Thoracic aorta (tissue), 2 donors: Measurements from ENCODE around the gene EIF4G3. TPM values are rescaled to one million over a fixed set of nuclear protein-coding genes. Genes with fewer than 3 reads are reported as not detected.

Experiments
- ATAC-seq: fragments of 150-250 bp; one replicate; pipeline ENCODE4 v1.8.0; 2017; ENCODE audit warnings: low read depth; ENCODE audit not compliant: insufficient number of reproducible peaks, low FRiP score
- DNase-seq: peaks from one replicate; pipeline ENCODE4 v3.0.0-alpha.2; 2020; ENCODE audit warnings: low spot score
- H3K27ac ChIP-seq, 2 donors: fragments of 200-600 bp; sonication (generic); 1 replicate in 1 of 2; 2 replicates in 1 of 2; pipeline ENCODE4 v1.5.1; 2016; ENCODE audit warnings: mild to moderate bottlenecking in 2 of 2, moderate library complexity in 2 of 2
- H3K27me3 ChIP-seq: fragments of 200-600 bp; sonication (generic); replicated peaks from 2 replicates; pipeline ENCODE4 v1.6.0; 2016; ENCODE audit warnings: mild to moderate bottlenecking; ENCODE audit not compliant: insufficient read depth
- H3K36me3 ChIP-seq: fragments of 200-600 bp; sonication (generic); one replicate; pipeline ENCODE4 v1.5.1; 2016
- H3K4me1 ChIP-seq, 2 donors: fragments of 200-600 bp; sonication (generic); 1 replicate in 1 of 2; 2 replicates in 1 of 2; pipeline versions ENCODE4 v1.5.1 to v1.6.0; 2016; ENCODE audit warnings: low read depth in 2 of 2, mild to moderate bottlenecking in 1 of 2; ENCODE audit not compliant: control insufficient read depth in 1 of 2
- H3K4me3 ChIP-seq: fragments of 200-600 bp; sonication (generic); 2 replicates; pipeline ENCODE4 v1.5.1; 2016; ENCODE audit warnings: mild to moderate bottlenecking
- H3K9me3 ChIP-seq: fragments of 200-600 bp; sonication (generic); 2 replicates; pipeline ENCODE4 v1.5.1; 2016
- CTCF ChIP-seq: fragments of 200-600 bp; sonication (generic); IDR thresholded peaks from one replicate; pipeline ENCODE4 v1.5.1; 2019; ENCODE audit warnings: antibody characterized with exemption
- total RNA-seq, 2 donors: library from RNA; depleted of rRNA; stranded (reverse); fragments of >200 nt; gene quantifications; one replicate each; pipeline versions ENCODE4 v1.1.0 to v1.2.3, GENCODE V29; 2016

Gene EIF4G3
- total RNA-seq, 2 donors from 2014 or later = 43.1 to 54.0 TPM

GRCh38 chr1:20840731-20841130 lies 336.0 kb downstream of the EIF4G3 start:
- Histone ChIP-seq H3K4me1 (no peaks in the 10 kb centered on the region), H3K27me3 (no peaks in the 10 kb centered on the region), H3K36me3 (peaks cover 4% of the 10 kb centered on the region), H3K4me3 (no peak overlapping the region), H3K27ac (no peak overlapping the region), H3K9me3 (no peaks in the 10 kb centered on the region)
- no peak for DNase-seq
- TF ChIP-seq CTCF = no peak
- ATAC-seq = no peak

GRCh38 chr1:20837554-20838192 lies 339.0 kb downstream of the EIF4G3 start:
- Histone ChIP-seq H3K36me3 (no peaks in the 10 kb centered on the region), H3K27ac (no peak overlapping the region), H3K9me3 (no peaks in the 10 kb centered on the region), H3K27me3 (no peaks in the 10 kb centered on the region), H3K4me3 (no peak overlapping the region), H3K4me1 (no peaks in the 10 kb centered on the region)
- ATAC-seq (no peak), DNase-seq (no peak)
- no peak for TF ChIP-seq CTCF

DNA sequence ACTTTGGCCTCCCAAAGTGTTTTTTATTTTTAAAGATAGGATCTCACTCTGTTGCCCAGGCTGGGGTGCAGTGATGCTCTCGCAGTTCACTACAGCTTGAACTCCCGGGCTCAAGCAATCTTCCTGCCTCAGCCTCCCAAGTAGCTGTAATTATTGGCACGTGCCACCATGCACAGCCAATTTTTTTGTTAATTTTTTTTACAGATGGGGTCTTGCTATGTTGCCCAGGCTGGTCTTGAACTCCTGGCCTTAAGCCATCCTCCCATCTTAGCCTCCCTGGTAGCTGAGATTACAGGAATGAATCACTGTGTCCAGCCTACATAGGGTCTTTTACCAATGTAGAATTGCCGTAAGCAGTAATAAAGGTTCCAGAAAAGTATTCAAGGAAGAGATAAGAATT lies 340.5 kb downstream of the EIF4G3 start:
- Histone ChIP-seq H3K36me3 (no peaks in the 10 kb centered on the region), H3K27me3 (no peaks in the 10 kb centered on the region), H3K27ac (no peak overlapping the region), H3K4me3 (no peak overlapping the region), H3K9me3 (no peaks in the 10 kb centered on the region), H3K4me1 (no peaks in the 10 kb centered on the region)
- TF ChIP-seq CTCF = no peak
- DNase-seq (no peak), ATAC-seq (no peak)

GRCh38 chr1:20834780-20835179 lies 341.9 kb downstream of the EIF4G3 start:
- ATAC-seq = no peak
- no peak overlapping the region for H3K4me3 ChIP-seq
- H3K36me3 ChIP-seq = no peaks in the 10 kb centered on the region
- H3K27me3 ChIP-seq = no peaks in the 10 kb centered on the region
- DNase-seq = no peak
- no peak for TF ChIP-seq CTCF
- no peaks in the 10 kb centered on the region for H3K9me3 ChIP-seq
- H3K4me1 ChIP-seq = no peaks in the 10 kb centered on the region
- no peak overlapping the region for H3K27ac ChIP-seq

DNA sequence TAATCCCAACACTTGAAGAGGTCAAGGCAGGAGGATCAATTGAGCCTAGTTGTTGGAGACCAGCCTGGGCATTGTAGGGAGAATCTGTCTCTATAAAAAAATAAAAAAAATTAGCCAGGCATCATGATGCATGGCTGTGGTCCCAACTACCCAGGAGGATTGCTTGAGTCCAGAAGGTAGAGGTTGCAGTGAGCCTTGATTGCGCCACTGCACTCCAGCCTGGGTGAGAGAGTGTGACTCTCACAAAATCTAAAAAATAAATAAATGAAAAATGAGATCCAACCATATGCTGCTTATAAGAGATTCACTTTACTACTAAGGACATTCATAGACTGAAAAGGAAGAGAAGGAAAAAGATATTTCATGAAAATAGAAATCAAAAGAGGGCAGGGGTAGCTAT lies 342.5 kb downstream of the EIF4G3 start:
- no peaks in the 10 kb centered on the region for H3K4me1 ChIP-seq
- TF ChIP-seq CTCF = no peak
- H3K9me3 ChIP-seq = no peaks in the 10 kb centered on the region
- H3K36me3 ChIP-seq = no peaks in the 10 kb centered on the region
- no peak overlapping the region for H3K4me3 ChIP-seq
- no peaks in the 10 kb centered on the region for H3K27me3 ChIP-seq
- ATAC-seq (no peak), DNase-seq (no peak)
- no peak overlapping the region for H3K27ac ChIP-seq
